Liver (tissue), 9 donors: Measurements from ENCODE around the gene SLC25A53. TPM values are rescaled to one million over a fixed set of nuclear protein-coding genes. Genes with fewer than 3 reads are reported as not detected.
"Not testable (repeated sequence)": the region's sequence is repeated elsewhere in the genome, so short reads cannot be mapped to it uniquely, and the experiment has no call there.

ENCODE experiments used
- DNase-seq: peaks from one replicate; pipeline ENCODE4 v3.0.0-alpha.2; 2017; ENCODE audit warnings: low spot score
- H3K27ac ChIP-seq, 2 donors: one replicate each; pipeline ENCODE4 v1.7.0; 2013; ENCODE audit warnings: inconsistent platforms in 2 of 2, low read length in 2 of 2, control low read depth in 1 of 2, low read depth in 1 of 2, mild to moderate bottlenecking in 1 of 2
- H3K27me3 ChIP-seq, 4 donors: one replicate each; pipeline versions ENCODE4 v1.6.1 to v1.7.0; 2013; ENCODE audit warnings: low read length in 3 of 4, inconsistent platforms in 1 of 4, mild to moderate bottlenecking in 1 of 4, moderate library complexity in 1 of 4; ENCODE audit not compliant: control insufficient read depth in 4 of 4, insufficient read depth in 4 of 4
- H3K36me3 ChIP-seq, 4 donors: one replicate each; pipeline versions ENCODE4 v1.6.1 to v1.7.0; 2013; ENCODE audit warnings: low read length in 3 of 4, mild to moderate bottlenecking in 3 of 4, low read depth in 1 of 4, moderate library complexity in 1 of 4; ENCODE audit not compliant: control insufficient read depth in 4 of 4, insufficient read depth in 3 of 4
- H3K4me1 ChIP-seq, 4 donors: one replicate each; pipeline versions ENCODE4 v1.6.1 to v1.7.0; 2013; ENCODE audit warnings: low read length in 3 of 4, mild to moderate bottlenecking in 3 of 4, moderate library complexity in 1 of 4; ENCODE audit not compliant: control insufficient read depth in 4 of 4, insufficient read depth in 4 of 4
- H3K4me3 ChIP-seq, 3 donors: one replicate each; pipeline versions ENCODE4 v1.6.1 to v1.7.0; 2013; ENCODE audit warnings: low read length in 3 of 3, control low read depth in 1 of 3, low read depth in 1 of 3, mild to moderate bottlenecking in 1 of 3
- H3K9ac ChIP-seq, 2 donors: one replicate each; pipeline ENCODE4 v1.7.0; 2013; ENCODE audit warnings: low read length in 2 of 2, mild to moderate bottlenecking in 2 of 2, moderate library complexity in 2 of 2, control low read depth in 1 of 2, low read depth in 1 of 2
- H3K9me3 ChIP-seq, 4 donors: one replicate each; pipeline versions ENCODE4 v1.6.1 to v1.7.0; 2013; ENCODE audit warnings: low read length in 3 of 4; ENCODE audit not compliant: control insufficient read depth in 4 of 4
- EGR1 ChIP-seq, 2 donors: IDR thresholded peaks; 2 replicates each; pipeline ENCODE4 v1.6.1; 2016 to 2018; ENCODE audit warnings: antibody characterized with exemption in 2 of 2, low read depth in 2 of 2
- GABPA ChIP-seq, 2 donors: IDR thresholded peaks in 1 of 2; conservative IDR thresholded peaks in 1 of 2; 2 replicates each; pipeline ENCODE4 v1.6.1; 2016; ENCODE audit warnings: antibody characterized with exemption in 2 of 2, mild to moderate bottlenecking in 1 of 2, moderate library complexity in 1 of 2
- YY1 ChIP-seq: IDR thresholded peaks from 2 replicates; pipeline ENCODE4 v1.6.1; 2016; ENCODE audit warnings: antibody characterized with exemption, mild to moderate bottlenecking
- WGBS: extraction: QIAGEN DNeasy Blood & Tissue Kit; methylation state at CpG from one replicate; pipeline ENCODE4 v1.1.7; 2013; 5-methylcytosine and 5-hydroxymethylcytosine counted together
- polyA plus RNA-seq, 2 donors: library from polyadenylated mRNA; stranded (reverse) in 1 of 2; unstranded in 1 of 2; fragments of 200-250 nt in 1 of 2; fragments of >200 nt in 1 of 2; fragmentation: Nextera tagmentation in 1 of 2; extraction: Ambion mirVana in 1 of 2; gene quantifications; one replicate each; pipeline versions ENCODE4 v1.2.1 to v1.2.3, GENCODE V29; 2013 to 2015
- total RNA-seq, 2 donors: library from RNA; depleted of rRNA; stranded (reverse); fragments of >200 nt; gene quantifications; one replicate each; pipeline ENCODE4 v1.2.3, GENCODE V29; 2014
- TF ChIP-seq, protein P1 (sequence below): IDR thresholded peaks from 2 replicates; pipeline ENCODE4 v1.6.1; 2016; ENCODE audit warnings: antibody characterized with exemption
- donor health status: healthy.
- donor health status: healthy.
- donor health status: healthy.
- donor health status: healthy.
- donor health status: healthy.

The SLC25A53 gene
- total and polyA plus RNA-seq, 4 donors, result 2.8 to 8.5 (median 7.1) TPM

DNA sequence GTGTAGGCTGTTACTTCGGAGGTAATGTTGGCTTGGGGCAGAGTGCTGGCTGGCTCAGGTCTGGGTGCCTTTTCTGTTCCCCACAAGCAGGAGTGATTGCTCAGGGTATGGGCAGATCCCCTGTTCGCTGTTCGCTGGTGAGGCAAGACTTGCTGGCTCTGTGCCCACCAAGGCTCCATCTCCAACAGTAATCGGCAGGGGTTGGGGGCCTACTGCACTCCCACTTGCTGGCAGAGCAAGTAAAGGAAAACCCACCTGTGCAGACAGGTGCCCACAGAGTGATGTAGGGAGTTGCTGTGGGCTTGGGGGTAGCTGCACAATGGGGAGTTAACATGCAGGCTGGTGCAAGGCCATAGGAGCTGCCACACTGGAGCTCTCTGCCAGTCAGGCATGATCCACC is 72.7 kb downstream of the SLC25A53 start:
- no peak for DNase-seq
- no peak overlapping the region for H3K27ac ChIP-seq
- no peaks in the 10 kb centered on the region for H3K9me3 ChIP-seq
- H3K27me3 ChIP-seq, result no peaks in the 10 kb centered on the region
- no peaks in the 10 kb centered on the region for H3K4me1 ChIP-seq
- H3K4me3 ChIP-seq, result no peak overlapping the region
- WGBS, result 73% methylated on average over 4 of the region's 4 CpGs
- no peak overlapping the region for H3K9ac ChIP-seq
- TF ChIP-seq YY1, result no peak
- no peak for TF ChIP-seq GABPA (IDR thresholded peaks at IDR 0.05 in 1 of 2, conservative IDR thresholded peaks at IDR 0.05 in 1 of 2)
- TF ChIP-seq EGR1 (IDR thresholded peaks at IDR 0.05; ENCODE audit: low read depth in 2 of 2), result no peak
- TF ChIP-seq, protein P1, sequence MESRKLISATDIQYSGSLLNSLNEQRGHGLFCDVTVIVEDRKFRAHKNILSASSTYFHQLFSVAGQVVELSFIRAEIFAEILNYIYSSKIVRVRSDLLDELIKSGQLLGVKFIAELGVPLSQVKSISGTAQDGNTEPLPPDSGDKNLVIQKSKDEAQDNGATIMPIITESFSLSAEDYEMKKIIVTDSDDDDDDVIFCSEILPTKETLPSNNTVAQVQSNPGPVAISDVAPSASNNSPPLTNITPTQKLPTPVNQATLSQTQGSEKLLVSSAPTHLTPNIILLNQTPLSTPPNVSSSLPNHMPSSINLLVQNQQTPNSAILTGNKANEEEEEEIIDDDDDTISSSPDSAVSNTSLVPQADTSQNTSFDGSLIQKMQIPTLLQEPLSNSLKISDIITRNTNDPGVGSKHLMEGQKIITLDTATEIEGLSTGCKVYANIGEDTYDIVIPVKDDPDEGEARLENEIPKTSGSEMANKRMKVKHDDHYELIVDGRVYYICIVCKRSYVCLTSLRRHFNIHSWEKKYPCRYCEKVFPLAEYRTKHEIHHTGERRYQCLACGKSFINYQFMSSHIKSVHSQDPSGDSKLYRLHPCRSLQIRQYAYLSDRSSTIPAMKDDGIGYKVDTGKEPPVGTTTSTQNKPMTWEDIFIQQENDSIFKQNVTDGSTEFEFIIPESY, result no peak
- no peaks in the 10 kb centered on the region for H3K36me3 ChIP-seq

DNA sequence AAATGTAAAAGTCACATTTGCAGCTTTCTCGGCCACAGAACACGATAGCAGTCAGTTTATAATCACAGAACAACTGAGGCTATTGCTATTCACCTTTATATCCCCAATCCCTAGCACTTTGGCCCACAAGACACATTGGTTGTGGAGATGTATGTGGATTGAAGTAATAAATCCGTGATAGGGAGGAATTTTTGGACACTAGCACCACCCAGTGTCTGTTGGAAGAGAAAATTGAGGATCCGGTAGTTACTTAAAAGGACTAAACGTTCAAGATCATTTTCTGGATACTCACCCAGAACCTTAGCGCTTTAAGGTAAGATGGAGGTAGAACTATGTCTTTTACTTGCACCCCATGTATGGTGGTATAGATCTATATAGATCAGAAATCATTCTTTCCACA is 79.0 kb downstream of the SLC25A53 start:
- not testable (repeated sequence) for H3K27me3 ChIP-seq, H3K9me3 ChIP-seq, DNase-seq, H3K4me1 ChIP-seq, H3K27ac ChIP-seq, H3K9ac ChIP-seq, H3K36me3 ChIP-seq, H3K4me3 ChIP-seq
- WGBS, result no CpG with 5 or more reads among the region's 6 CpGs

- not testable (repeated sequence) for H3K9ac ChIP-seq, H3K27me3 ChIP-seq, H3K9me3 ChIP-seq, H3K36me3 ChIP-seq, H3K4me3 ChIP-seq, DNase-seq, H3K27ac ChIP-seq, H3K4me1 ChIP-seq
- WGBS, result no CpG with 5 or more reads among the region's 46 CpGs
Measured at GRCh38 chrX:104075778-104076445, 80.9 kb downstream of the SLC25A53 start, which contains the start of gene TMSB15C. Gene TMSB15C (minus strand): TSS chrX:104076236.

- H3K27ac ChIP-seq, DNase-seq, H3K27me3 ChIP-seq, H3K9me3 ChIP-seq, H3K9ac ChIP-seq, H3K4me3 ChIP-seq, H3K4me1 ChIP-seq, H3K36me3 ChIP-seq: not testable (repeated sequence)
- 98% methylated on average over 9 of the region's 18 CpGs for WGBS
Measured at GRCh38 chrX:104062636-104063035, 94.2 kb downstream of the SLC25A53 start.

DNA sequence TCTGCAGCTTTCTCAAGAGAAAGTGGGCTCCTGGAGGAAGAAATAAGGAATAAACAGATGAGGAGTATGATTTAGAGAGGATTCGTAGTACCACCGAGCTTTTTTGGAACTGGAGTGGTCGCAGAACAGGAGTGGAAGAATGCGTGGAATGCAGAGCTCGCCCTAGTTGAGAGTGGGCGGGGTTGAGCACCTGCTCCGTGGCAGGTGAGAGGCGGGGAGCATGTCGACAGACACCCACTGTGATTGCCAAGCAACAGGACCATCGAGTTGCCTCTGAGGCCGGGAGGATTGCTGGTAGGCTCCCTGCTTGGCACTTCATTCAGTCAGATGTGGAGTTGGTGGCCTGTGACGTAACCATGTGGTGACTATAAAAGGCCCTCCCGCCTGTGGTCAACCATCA is 101.9 kb downstream of the SLC25A53 start:
- not testable (repeated sequence) for H3K9me3 ChIP-seq, H3K4me1 ChIP-seq, H3K9ac ChIP-seq, H3K36me3 ChIP-seq, DNase-seq, H3K27ac ChIP-seq, H3K27me3 ChIP-seq, H3K4me3 ChIP-seq
- no CpG with 5 or more reads among the region's 13 CpGs for WGBS

Other genes with a start within 250 kb of the SLC25A53 start
- gene TMSB15B, start 194.4 kb downstream of the SLC25A53 start, total RNA-seq, result under 1 TPM; 0.08 to 0.79 TPM
- under 1 TPM; 0.07 to 0.42 TPM for gene TMSB15B, start 194.4 kb downstream of the SLC25A53 start, polyA plus RNA-seq
- gene H2BW1, start 143.3 kb downstream of the SLC25A53 start, total RNA-seq, result not detected
- gene H2BW1, start 143.3 kb downstream of the SLC25A53 start, polyA plus RNA-seq, result not detected
- gene H2BW2, start 117.1 kb downstream of the SLC25A53 start, total RNA-seq, result not detected
- gene H2BW2, start 117.1 kb downstream of the SLC25A53 start, polyA plus RNA-seq, result not detected
- under 1 TPM; 0.17 to 0.23 TPM for gene TMSB15C, start 80.8 kb downstream of the SLC25A53 start, total RNA-seq
- gene TMSB15C, start 80.8 kb downstream of the SLC25A53 start, polyA plus RNA-seq, result not detected
- under 1 TPM; 0.09 to 0.25 TPM for gene ZCCHC18, start 44.5 kb downstream of the SLC25A53 start, total RNA-seq
- gene ZCCHC18, start 44.5 kb downstream of the SLC25A53 start, polyA plus RNA-seq, result under 1 TPM in 1 of 2 donors, not detected in 1; 0.05 TPM
- gene FAM199X, start 9.4 kb upstream of the SLC25A53 start, total RNA-seq, result 10 to 100 TPM; 11.8 to 13.6 TPM
- gene FAM199X, start 9.4 kb upstream of the SLC25A53 start, polyA plus RNA-seq, result 1 to 10 TPM; 3.9 to 4.0 TPM
- not detected for gene ESX1, start 97.9 kb upstream of the SLC25A53 start, total RNA-seq
- not detected for gene ESX1, start 97.9 kb upstream of the SLC25A53 start, polyA plus RNA-seq